ENCODE data around the gene ACER2.

Gene ACER2

GRCh38 chr9:19375538-19375937 is 33.3 kb upstream of the ACER2 start:
- Histone ChIP-seq H3K4me1 (ENCODE audit: control insufficient read depth in 1 of 2, insufficient read depth in 1 of 2, low read depth in 1 of 2, low read length in 1 of 2) (peaks cover 16 to 18% of the 10 kb centered on the region in 2 experiments), H3K27ac (no peak overlapping the region), H3K4me3 (ENCODE audit: low read depth in 1 of 2, low read length in 1 of 2) (no peak overlapping the region), H3K27me3 (no peaks in the 10 kb centered on the region), H3K36me3 (peaks cover 62% of the 10 kb centered on the region), H3K9me3 (no peaks in the 10 kb centered on the region)
- TF ChIP-seq, protein P1, sequence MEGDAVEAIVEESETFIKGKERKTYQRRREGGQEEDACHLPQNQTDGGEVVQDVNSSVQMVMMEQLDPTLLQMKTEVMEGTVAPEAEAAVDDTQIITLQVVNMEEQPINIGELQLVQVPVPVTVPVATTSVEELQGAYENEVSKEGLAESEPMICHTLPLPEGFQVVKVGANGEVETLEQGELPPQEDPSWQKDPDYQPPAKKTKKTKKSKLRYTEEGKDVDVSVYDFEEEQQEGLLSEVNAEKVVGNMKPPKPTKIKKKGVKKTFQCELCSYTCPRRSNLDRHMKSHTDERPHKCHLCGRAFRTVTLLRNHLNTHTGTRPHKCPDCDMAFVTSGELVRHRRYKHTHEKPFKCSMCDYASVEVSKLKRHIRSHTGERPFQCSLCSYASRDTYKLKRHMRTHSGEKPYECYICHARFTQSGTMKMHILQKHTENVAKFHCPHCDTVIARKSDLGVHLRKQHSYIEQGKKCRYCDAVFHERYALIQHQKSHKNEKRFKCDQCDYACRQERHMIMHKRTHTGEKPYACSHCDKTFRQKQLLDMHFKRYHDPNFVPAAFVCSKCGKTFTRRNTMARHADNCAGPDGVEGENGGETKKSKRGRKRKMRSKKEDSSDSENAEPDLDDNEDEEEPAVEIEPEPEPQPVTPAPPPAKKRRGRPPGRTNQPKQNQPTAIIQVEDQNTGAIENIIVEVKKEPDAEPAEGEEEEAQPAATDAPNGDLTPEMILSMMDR (IDR thresholded peaks at IDR 0.05) = no peak

- H3K4me1 ChIP-seq (ENCODE audit: control insufficient read depth in 1 of 2, insufficient read depth in 1 of 2, low read depth in 1 of 2, low read length in 1 of 2) = peaks cover 19 to 22% of the 10 kb centered on the region in 2 experiments
- no peak overlapping the region for H3K4me3 ChIP-seq (ENCODE audit: low read depth in 1 of 2, low read length in 1 of 2)
- peaks cover 62% of the 10 kb centered on the region for H3K36me3 ChIP-seq
- TF ChIP-seq, protein P1 (IDR thresholded peaks at IDR 0.05) = no peak
- H3K9me3 ChIP-seq = no peaks in the 10 kb centered on the region
- no peaks in the 10 kb centered on the region for H3K27me3 ChIP-seq
- no peak overlapping the region for H3K27ac ChIP-seq
Observed at GRCh38 chr9:19376931-19377330, 31.9 kb upstream of the ACER2 start.

- TF ChIP-seq, protein P1 (IDR thresholded peaks at IDR 0.05) = no peak
- Histone ChIP-seq H3K4me1 (ENCODE audit: control insufficient read depth in 1 of 2, insufficient read depth in 1 of 2, low read depth in 1 of 2, low read length in 1 of 2) (peaks cover 19 to 22% of the 10 kb centered on the region in 2 experiments), H3K36me3 (peaks cover 53% of the 10 kb centered on the region), H3K9me3 (no peaks in the 10 kb centered on the region), H3K4me3 (ENCODE audit: low read depth in 1 of 2, low read length in 1 of 2) (no peak overlapping the region), H3K27ac (no peak overlapping the region), H3K27me3 (no peaks in the 10 kb centered on the region)
Observed at GRCh38 chr9:19378164-19378563, 30.6 kb upstream of the ACER2 start.

GRCh38 chr9:19378647-19379046 is 30.2 kb upstream of the ACER2 start:
- no peak overlapping the region for H3K27ac ChIP-seq
- H3K9me3 ChIP-seq = no peaks in the 10 kb centered on the region
- H3K4me3 ChIP-seq (ENCODE audit: low read depth in 1 of 2, low read length in 1 of 2) = no peak overlapping the region
- H3K27me3 ChIP-seq = no peaks in the 10 kb centered on the region
- peaks cover 49% of the 10 kb centered on the region for H3K36me3 ChIP-seq
- TF ChIP-seq, protein P1 (IDR thresholded peaks at IDR 0.05) = no peak
- peaks cover 19 to 22% of the 10 kb centered on the region in 2 experiments for H3K4me1 ChIP-seq (ENCODE audit: control insufficient read depth in 1 of 2, insufficient read depth in 1 of 2, low read depth in 1 of 2, low read length in 1 of 2)

GRCh38 chr9:19379283-19379682 is 29.5 kb upstream of the ACER2 start:
- Histone ChIP-seq H3K27ac (peak overlapping the region; percentile 86), H3K36me3 (peaks cover 44% of the 10 kb centered on the region), H3K9me3 (no peaks in the 10 kb centered on the region), H3K4me3 (ENCODE audit: low read depth in 1 of 2, low read length in 1 of 2) (peak overlapping the region; percentile 93 to 94), H3K27me3 (no peaks in the 10 kb centered on the region), H3K4me1 (ENCODE audit: control insufficient read depth in 1 of 2, insufficient read depth in 1 of 2, low read depth in 1 of 2, low read length in 1 of 2) (peaks cover 19 to 22% of the 10 kb centered on the region in 2 experiments)
- TF ChIP-seq, protein P1 (IDR thresholded peaks at IDR 0.05) = no peak

- Histone ChIP-seq H3K27me3 (no peaks in the 10 kb centered on the region), H3K4me1 (ENCODE audit: control insufficient read depth in 1 of 2, insufficient read depth in 1 of 2, low read depth in 1 of 2, low read length in 1 of 2) (peaks cover 19 to 22% of the 10 kb centered on the region in 2 experiments), H3K4me3 (ENCODE audit: low read depth in 1 of 2, low read length in 1 of 2) (peak overlapping the region; percentile 93 to 94), H3K36me3 (peaks cover 40% of the 10 kb centered on the region), H3K9me3 (no peaks in the 10 kb centered on the region), H3K27ac (peak overlapping the region; percentile 86)
- TF ChIP-seq, protein P1 (IDR thresholded peaks at IDR 0.05) = no peak
Observed at GRCh38 chr9:19379697-19380046, 29.1 kb upstream of the ACER2 start.

Data from neutrophil (primary cell).